SK-N-SH treated with all-trans-retinoic acid at 6 μM for 48 hours (cell line): ENCODE measurements around the gene GOLGA8B.

Experiments used
- ATAC-seq: fragments of 200-7000 bp; cut with Tn5 transposase; 3 replicates; pipeline ENCODE4 v1.9.1; 2020; ENCODE audit warnings: mild to moderate bottlenecking, moderate library complexity
- CSDC2 ChIP-seq: fragments of 250-450 bp; sonication (Bioruptor Pico); IDR thresholded peaks from 2 replicates; pipeline ENCODE4 v1.5.0; 2020; ENCODE audit warnings: mild to moderate bottlenecking, moderate library complexity
- ESRRG ChIP-seq: fragments of 250-450 bp; sonication (Bioruptor Pico); IDR thresholded peaks from 2 replicates; pipeline ENCODE4 v1.6.1; 2021; ENCODE audit warnings: mild to moderate bottlenecking
- GLIS3 ChIP-seq: fragments of 250-450 bp; sonication (Bioruptor Pico); IDR thresholded peaks from 2 replicates; pipeline ENCODE4 v1.5.0; 2020; ENCODE audit warnings: mild to moderate bottlenecking, moderate library complexity
- OSR1 ChIP-seq: fragments of 250-450 bp; sonication (Bioruptor Pico); IDR thresholded peaks from 2 replicates; pipeline ENCODE4 v1.8.0; 2022; ENCODE audit warnings: moderate library complexity, mild to moderate bottlenecking, inconsistent platforms
- PATZ1 ChIP-seq: fragments of 250-450 bp; sonication (Bioruptor Pico); IDR thresholded peaks from 2 replicates; pipeline ENCODE4 v1.8.0; 2020; ENCODE audit warnings: mild to moderate bottlenecking, moderate library complexity, borderline replicate concordance
- PPARA ChIP-seq: fragments of 250-450 bp; sonication (Bioruptor Pico); IDR thresholded peaks from 2 replicates; pipeline ENCODE4 v1.5.0; 2020; ENCODE audit warnings: mild to moderate bottlenecking, borderline replicate concordance
- RARB ChIP-seq: fragments of 250-450 bp; sonication (Bioruptor Pico); IDR thresholded peaks from 2 replicates; pipeline ENCODE4 v1.8.0; 2021; ENCODE audit warnings: mild to moderate bottlenecking, moderate library complexity
- SNAI2 ChIP-seq: fragments of 250-450 bp; sonication (Bioruptor Pico); IDR thresholded peaks from 2 replicates; pipeline ENCODE4 v1.5.0; 2020; ENCODE audit warnings: mild to moderate bottlenecking, moderate library complexity
- TCF4 ChIP-seq: fragments of 250-450 bp; sonication (Bioruptor Pico); IDR thresholded peaks from 2 replicates; pipeline ENCODE4 v1.8.0; 2021; ENCODE audit warnings: mild to moderate bottlenecking, moderate library complexity, borderline replicate concordance
- TSHZ2 ChIP-seq: fragments of 250-450 bp; sonication (Bioruptor Pico); IDR thresholded peaks from 2 replicates; pipeline ENCODE4 v1.5.0; 2020; ENCODE audit warnings: mild to moderate bottlenecking, moderate library complexity
- ZC3H10 ChIP-seq: fragments of 250-450 bp; sonication (Bioruptor Pico); IDR thresholded peaks from 2 replicates; pipeline ENCODE4 v1.5.1; 2021; ENCODE audit warnings: mild to moderate bottlenecking, moderate library complexity
- ZFP3 ChIP-seq: fragments of 250-450 bp; sonication (Bioruptor Pico); IDR thresholded peaks from 2 replicates; pipeline ENCODE4 v1.5.0; 2020; ENCODE audit warnings: mild to moderate bottlenecking, moderate library complexity
- ZNF565 ChIP-seq: fragments of 450-650 bp; formaldehyde crosslinking; conservative IDR thresholded peaks from 2 replicates; pipeline ENCODE4 v1.5.0; 2020; ENCODE audit warnings: low read depth, mild to moderate bottlenecking, moderate library complexity
- ZNF8 ChIP-seq: fragments of 450-650 bp; formaldehyde crosslinking; IDR thresholded peaks from 2 replicates; pipeline ENCODE4 v1.5.0; 2020; ENCODE audit warnings: mild to moderate bottlenecking, moderate library complexity
- TF ChIP-seq, protein P1 (sequence below): fragments of 250-450 bp; sonication (Bioruptor Pico); IDR thresholded peaks from 2 replicates; pipeline ENCODE4 v1.5.1; 2021; ENCODE audit warnings: mild to moderate bottlenecking, moderate library complexity
- TF ChIP-seq, protein P2 (sequence below): fragments of 250-450 bp; sonication (Bioruptor Pico); IDR thresholded peaks from 2 replicates; pipeline ENCODE4 v1.8.0; 2021; ENCODE audit warnings: low read depth, mild to moderate bottlenecking, moderate library complexity, borderline replicate concordance
- TF ChIP-seq, protein P3 (sequence below): fragments of 250-450 bp; sonication (Bioruptor Pico); IDR thresholded peaks from 2 replicates; pipeline ENCODE4 v1.5.1; 2020; ENCODE audit warnings: low read depth, mild to moderate bottlenecking, moderate library complexity

GOLGA8B gene

GRCh38 chr15:34610354-34610753, 26.9 kb upstream of the GOLGA8B start:
- peak; percentile 71 for ATAC-seq
- TF ChIP-seq PPARA (CRISPR knock-in tag) (no peak), GLIS3 (no peak), PATZ1 (CRISPR knock-in tag) (no peak), ZNF8 (CRISPR knock-in tag) (no peak), TSHZ2 (CRISPR knock-in tag) (no peak), ZNF565 (CRISPR knock-in tag) (no peak), TCF4 (CRISPR knock-in tag) (no peak), CSDC2 (CRISPR knock-in tag) (no peak), OSR1 (no peak), ZC3H10 (CRISPR knock-in tag) (no peak), SNAI2 (CRISPR knock-in tag) (no peak), RARB (no peak), ESRRG (no peak), ZFP3 (CRISPR knock-in tag) (no peak)
- TF ChIP-seq, protein P1, sequence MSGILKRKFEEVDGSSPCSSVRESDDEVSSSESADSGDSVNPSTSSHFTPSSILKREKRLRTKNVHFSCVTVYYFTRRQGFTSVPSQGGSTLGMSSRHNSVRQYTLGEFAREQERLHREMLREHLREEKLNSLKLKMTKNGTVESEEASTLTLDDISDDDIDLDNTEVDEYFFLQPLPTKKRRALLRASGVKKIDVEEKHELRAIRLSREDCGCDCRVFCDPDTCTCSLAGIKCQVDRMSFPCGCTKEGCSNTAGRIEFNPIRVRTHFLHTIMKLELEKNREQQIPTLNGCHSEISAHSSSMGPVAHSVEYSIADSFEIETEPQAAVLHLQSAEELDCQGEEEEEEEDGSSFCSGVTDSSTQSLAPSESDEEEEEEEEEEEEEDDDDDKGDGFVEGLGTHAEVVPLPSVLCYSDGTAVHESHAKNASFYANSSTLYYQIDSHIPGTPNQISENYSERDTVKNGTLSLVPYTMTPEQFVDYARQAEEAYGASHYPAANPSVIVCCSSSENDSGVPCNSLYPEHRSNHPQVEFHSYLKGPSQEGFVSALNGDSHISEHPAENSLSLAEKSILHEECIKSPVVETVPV (CRISPR knock-in tag), result no peak
- TF ChIP-seq, protein P2, sequence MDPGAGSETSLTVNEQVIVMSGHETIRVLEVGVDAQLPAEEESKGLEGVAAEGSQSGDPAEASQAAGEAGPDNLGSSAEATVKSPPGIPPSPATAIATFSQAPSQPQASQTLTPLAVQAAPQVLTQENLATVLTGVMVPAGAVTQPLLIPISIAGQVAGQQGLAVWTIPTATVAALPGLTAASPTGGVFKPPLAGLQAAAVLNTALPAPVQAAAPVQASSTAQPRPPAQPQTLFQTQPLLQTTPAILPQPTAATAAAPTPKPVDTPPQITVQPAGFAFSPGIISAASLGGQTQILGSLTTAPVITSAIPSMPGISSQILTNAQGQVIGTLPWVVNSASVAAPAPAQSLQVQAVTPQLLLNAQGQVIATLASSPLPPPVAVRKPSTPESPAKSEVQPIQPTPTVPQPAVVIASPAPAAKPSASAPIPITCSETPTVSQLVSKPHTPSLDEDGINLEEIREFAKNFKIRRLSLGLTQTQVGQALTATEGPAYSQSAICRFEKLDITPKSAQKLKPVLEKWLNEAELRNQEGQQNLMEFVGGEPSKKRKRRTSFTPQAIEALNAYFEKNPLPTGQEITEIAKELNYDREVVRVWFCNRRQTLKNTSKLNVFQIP, result no peak

- no peak; the same call in 2 of the 3 replicates for ATAC-seq
These were observed 25.9 kb upstream of the GOLGA8B start for GRCh38 chr15:34609102-34610057.

More at GRCh38 chr15:34609102-34610057, 25.9 kb upstream of the GOLGA8B start:
- TF ChIP-seq, protein P2, result no peak
- TF ChIP-seq GLIS3 (no peak), ZC3H10 (CRISPR knock-in tag) (no peak), TCF4 (CRISPR knock-in tag) (peak; percentile 48; the same call in 1 of the 2 replicates), PPARA (CRISPR knock-in tag) (no peak), OSR1 (no peak), TSHZ2 (CRISPR knock-in tag) (peak; percentile 67; the same call in 1 of the 2 replicates)
- TF ChIP-seq, protein P3, sequence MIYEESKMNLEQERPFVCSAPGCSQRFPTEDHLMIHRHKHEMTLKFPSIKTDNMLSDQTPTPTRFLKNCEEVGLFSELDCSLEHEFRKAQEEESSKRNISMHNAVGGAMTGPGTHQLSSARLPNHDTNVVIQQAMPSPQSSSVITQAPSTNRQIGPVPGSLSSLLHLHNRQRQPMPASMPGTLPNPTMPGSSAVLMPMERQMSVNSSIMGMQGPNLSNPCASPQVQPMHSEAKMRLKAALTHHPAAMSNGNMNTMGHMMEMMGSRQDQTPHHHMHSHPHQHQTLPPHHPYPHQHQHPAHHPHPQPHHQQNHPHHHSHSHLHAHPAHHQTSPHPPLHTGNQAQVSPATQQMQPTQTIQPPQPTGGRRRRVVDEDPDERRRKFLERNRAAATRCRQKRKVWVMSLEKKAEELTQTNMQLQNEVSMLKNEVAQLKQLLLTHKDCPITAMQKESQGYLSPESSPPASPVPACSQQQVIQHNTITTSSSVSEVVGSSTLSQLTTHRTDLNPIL (CRISPR knock-in tag), result no peak
